ENCODE results near the gene MLF1. TPM values are rescaled to one million over a fixed set of nuclear protein-coding genes. Genes with fewer than 3 reads are reported as not detected.

MLF1 gene
- total RNA-seq, 1 donor from 2014 or later, result 10.3 TPM

GRCh38 chr3:158590223-158590622 lies 19.2 kb downstream of the MLF1 start:
- H3K36me3 Mint-ChIP-seq, result no peaks in the 10 kb centered on the region
- no peaks in the 10 kb centered on the region for H3K4me1 Mint-ChIP-seq
- TF ChIP-seq CTCF (IDR thresholded peaks at IDR 0.05; ENCODE audit: unreplicated experiment), result no peak
- no peaks in the 10 kb centered on the region for H3K27me3 Mint-ChIP-seq (ENCODE audit: low read depth)
- no peak overlapping the region for H3K4me3 Mint-ChIP-seq
- DNase-seq (ENCODE audit: low spot score in 2 of 2, unreplicated experiment in 2 of 2), result no peak
- no peak overlapping the region for H3K27ac Mint-ChIP-seq
- H3K9me3 Mint-ChIP-seq, result peaks cover 2% of the 10 kb centered on the region

- Mint-ChIP-seq H3K4me1 (no peaks in the 10 kb centered on the region), H3K27ac (no peak overlapping the region), H3K27me3 (ENCODE audit: low read depth) (no peaks in the 10 kb centered on the region), H3K9me3 (no peaks in the 10 kb centered on the region), H3K36me3 (peaks cover 3% of the 10 kb centered on the region), H3K4me3 (no peak overlapping the region)
- no peak for DNase-seq (ENCODE audit: low spot score in 2 of 2, unreplicated experiment in 2 of 2)
- no peak for TF ChIP-seq CTCF (IDR thresholded peaks at IDR 0.05; ENCODE audit: unreplicated experiment)
Measured at GRCh38 chr3:158600787-158601186, 29.8 kb downstream of the MLF1 start.

- no peak overlapping the region for H3K4me3 Mint-ChIP-seq
- H3K27me3 Mint-ChIP-seq (ENCODE audit: low read depth), result no peaks in the 10 kb centered on the region
- no peak for TF ChIP-seq CTCF (IDR thresholded peaks at IDR 0.05; ENCODE audit: unreplicated experiment)
- no peak for DNase-seq (ENCODE audit: low spot score in 2 of 2, unreplicated experiment in 2 of 2)
- H3K27ac Mint-ChIP-seq, result no peak overlapping the region
- H3K36me3 Mint-ChIP-seq, result peaks cover 3% of the 10 kb centered on the region
- H3K4me1 Mint-ChIP-seq, result no peaks in the 10 kb centered on the region
- H3K9me3 Mint-ChIP-seq, result no peaks in the 10 kb centered on the region
Measured at GRCh38 chr3:158602227-158602626, 31.2 kb downstream of the MLF1 start.

- Mint-ChIP-seq H3K4me3 (no peak overlapping the region), H3K9me3 (peaks cover 51% of the 10 kb centered on the region), H3K27ac (no peak overlapping the region), H3K27me3 (ENCODE audit: low read depth) (peaks cover 3% of the 10 kb centered on the region), H3K4me1 (no peaks in the 10 kb centered on the region), H3K36me3 (peaks cover 2% of the 10 kb centered on the region)
- no peak for DNase-seq (ENCODE audit: low spot score in 2 of 2, unreplicated experiment in 2 of 2)
- no peak for TF ChIP-seq CTCF (IDR thresholded peaks at IDR 0.05; ENCODE audit: unreplicated experiment)
Measured at GRCh38 chr3:158617982-158618875, 47.2 kb downstream of the MLF1 start.

GRCh38 chr3:158625881-158626280 lies 54.9 kb downstream of the MLF1 start:
- DNase-seq (ENCODE audit: low spot score in 2 of 2, unreplicated experiment in 2 of 2), result no peak
- H3K27me3 Mint-ChIP-seq (ENCODE audit: low read depth), result peaks cover 8% of the 10 kb centered on the region
- H3K36me3 Mint-ChIP-seq, result no peaks in the 10 kb centered on the region
- H3K27ac Mint-ChIP-seq, result no peak overlapping the region
- no peaks in the 10 kb centered on the region for H3K4me1 Mint-ChIP-seq
- no peak overlapping the region for H3K4me3 Mint-ChIP-seq
- no peak for TF ChIP-seq CTCF (IDR thresholded peaks at IDR 0.05; ENCODE audit: unreplicated experiment)
- H3K9me3 Mint-ChIP-seq, result peaks cover 16% of the 10 kb centered on the region
